Colonic mucosa (tissue), 4 donors: Measurements from ENCODE around the gene PRLR. TPM values are rescaled to one million over a fixed set of nuclear protein-coding genes. Genes with fewer than 3 reads are reported as not detected.

Experiments
- DNase-seq: peaks from one replicate; pipeline ENCODE4 v3.0.0-alpha.2; 2020
- H3K27ac ChIP-seq: fragments of 200-600 bp; one replicate; pipeline ENCODE4 v1.8.0; 2021
- H3K27me3 ChIP-seq: fragments of 200-600 bp; one replicate; pipeline ENCODE4 v1.8.0; 2021
- H3K36me3 ChIP-seq: fragments of 200-600 bp; one replicate; pipeline ENCODE4 v1.8.0; 2021
- H3K4me1 ChIP-seq: fragments of 200-600 bp; one replicate; pipeline ENCODE4 v1.8.0; 2021; ENCODE audit warnings: mild to moderate bottlenecking
- H3K4me3 ChIP-seq: fragments of 200-600 bp; one replicate; pipeline ENCODE4 v1.8.0; 2021
- H3K9ac ChIP-seq, 2 donors: one replicate each; pipeline ENCODE4 v1.7.0; 2013; ENCODE audit warnings: control low read depth in 2 of 2, low read depth in 2 of 2, low read length in 2 of 2
- H3K9me3 ChIP-seq: fragments of 200-600 bp; one replicate; pipeline ENCODE4 v1.8.0; 2021
- CTCF ChIP-seq: fragments of 200-600 bp; IDR thresholded peaks from one replicate; pipeline ENCODE4 v1.8.0; 2022; ENCODE audit warnings: antibody characterized with exemption, mild to moderate bottlenecking
- intact Hi-C: fragments of 100-400 bp; cut with DNase I; formaldehyde crosslinking; loops from one replicate; pipeline ENCODE4 v1.14.1; 2022
- total RNA-seq, 2 donors: library from RNA; stranded (reverse); fragmentation: NEBNext Ultra II Directional in 1 of 2; extraction: Animal tissue kit (Norgen Biotek cat#: 25700) in 1 of 2; gene quantifications; one replicate each; pipeline ENCODE4 v1.2.1, GENCODE V29; 2021
- donor health status: healthy.
- donor health status: DM: no; HTN: no; CAD: no.
- donor health status: DM: no; HTN: no; CAD: no.

PRLR gene
- total RNA-seq, 2 donors from 2014 or later, result 23.7 to 38.6 TPM

GRCh38 chr5:35094948-35095347 is 135.3 kb downstream of the PRLR start:
- Histone ChIP-seq H3K36me3 (no peaks in the 10 kb centered on the region), H3K27ac (no peak overlapping the region), H3K4me3 (no peak overlapping the region), H3K4me1 (no peaks in the 10 kb centered on the region), H3K9ac (no peak overlapping the region), H3K27me3 (no peaks in the 10 kb centered on the region), H3K9me3 (no peaks in the 10 kb centered on the region)
- intact Hi-C loops, result loop anchor here (5.0 kb wide), 2 partner anchors 87 to 522 kb away; partner anchors contain the start of gene SPEF2
- DNase-seq, result no peak
- no peak for TF ChIP-seq CTCF

- no peaks in the 10 kb centered on the region for H3K4me1 ChIP-seq
- no peaks in the 10 kb centered on the region for H3K27me3 ChIP-seq
- TF ChIP-seq CTCF, result no peak
- intact Hi-C loops, result loop anchor here (5.0 kb wide), 2 partner anchors 90 to 525 kb away; partner anchors contain the start of gene SPEF2
- no peak overlapping the region for H3K4me3 ChIP-seq
- H3K9me3 ChIP-seq, result no peaks in the 10 kb centered on the region
- no peak overlapping the region for H3K9ac ChIP-seq
- H3K36me3 ChIP-seq, result no peaks in the 10 kb centered on the region
- no peak overlapping the region for H3K27ac ChIP-seq
- no peak for DNase-seq
Measured at GRCh38 chr5:35092703-35093102, 137.6 kb downstream of the PRLR start.

GRCh38 chr5:35091704-35092103 is 138.6 kb downstream of the PRLR start:
- H3K4me1 ChIP-seq, result no peaks in the 10 kb centered on the region
- no peak overlapping the region for H3K27ac ChIP-seq
- no peaks in the 10 kb centered on the region for H3K27me3 ChIP-seq
- no peak for DNase-seq
- H3K9ac ChIP-seq, result no peak overlapping the region
- intact Hi-C loops, result loop anchor here (5.0 kb wide), 2 partner anchors 91 to 526 kb away; partner anchors contain the start of gene SPEF2
- H3K36me3 ChIP-seq, result no peaks in the 10 kb centered on the region
- H3K9me3 ChIP-seq, result no peaks in the 10 kb centered on the region
- no peak for TF ChIP-seq CTCF
- no peak overlapping the region for H3K4me3 ChIP-seq

GRCh38 chr5:35089334-35090314 is 140.7 kb downstream of the PRLR start:
- TF ChIP-seq CTCF, result peak; percentile 69
- DNase-seq, result peak; percentile 82
- intact Hi-C loops, result loop anchor here (2.0 to 5.0 kb wide), 4 partner anchors 93 to 837 kb away; partner anchors contain the start of gene SPEF2

GRCh38 chr5:35087991-35088390 is 142.3 kb downstream of the PRLR start:
- no peaks in the 10 kb centered on the region for H3K36me3 ChIP-seq
- TF ChIP-seq CTCF, result no peak
- no peaks in the 10 kb centered on the region for H3K4me1 ChIP-seq
- H3K4me3 ChIP-seq, result no peak overlapping the region
- H3K9me3 ChIP-seq, result no peaks in the 10 kb centered on the region
- no peak overlapping the region for H3K9ac ChIP-seq
- DNase-seq, result no peak
- H3K27ac ChIP-seq, result no peak overlapping the region
- intact Hi-C loops, result loop anchor here (2.0 to 5.0 kb wide), 2 partner anchors 349 to 839 kb away; no protein-coding TSS in a partner anchor
- H3K27me3 ChIP-seq, result no peaks in the 10 kb centered on the region

More at GRCh38 chr5:35089334-35090314, 140.7 kb downstream of the PRLR start:
- H3K27ac ChIP-seq, result no peak overlapping the region
- no peak overlapping the region for H3K9ac ChIP-seq
- no peaks in the 10 kb centered on the region for H3K36me3 ChIP-seq
- H3K4me1 ChIP-seq, result no peaks in the 10 kb centered on the region
- no peaks in the 10 kb centered on the region for H3K9me3 ChIP-seq
- H3K27me3 ChIP-seq, result no peaks in the 10 kb centered on the region
- no peak overlapping the region for H3K4me3 ChIP-seq
